Adrenal gland (tissue), 12 donors: ENCODE measurements around the gene ARHGAP19. TPM values are rescaled to one million over a fixed set of nuclear protein-coding genes. Genes with fewer than 3 reads are reported as not detected.

Source experiments
- DNase-seq, 7 donors: peaks; one replicate each; pipeline ENCODE4 v3.0.0-alpha.2; 2019 to 2020
- H3K27ac ChIP-seq, 5 donors: fragments of 200-600 bp; sonication (generic) in 4 of 5; 1 replicate in 3 of 5; 2 replicates in 2 of 5; pipeline versions ENCODE4 v1.5.1 to v1.8.0; 2016 to 2020; ENCODE audit warnings: mild to moderate bottlenecking in 1 of 5
- H3K27me3 ChIP-seq: fragments of 200-600 bp; 2 replicates; pipeline ENCODE4 v1.8.0; 2021
- H3K36me3 ChIP-seq, 2 donors: fragments of 200-600 bp; replicated peaks in 1 of 2; 1 replicate in 1 of 2; 2 replicates in 1 of 2; pipeline versions ENCODE4 v1.5.1 to v1.8.0; 2018 to 2022
- H3K4me1 ChIP-seq, 2 donors: fragments of 200-600 bp; replicated peaks in 1 of 2; 1 replicate in 1 of 2; 2 replicates in 1 of 2; pipeline versions ENCODE4 v1.5.1 to v1.8.0; 2018 to 2021
- H3K4me3 ChIP-seq, 4 donors: fragments of 200-600 bp; sonication (generic) in 3 of 4; one replicate each; pipeline ENCODE4 v1.5.1; 2016 to 2018
- H3K9me3 ChIP-seq, 3 donors: fragments of 200-600 bp; sonication (generic) in 1 of 3; replicated peaks in 1 of 3; 1 replicate in 2 of 3; 2 replicates in 1 of 3; pipeline versions ENCODE4 v1.5.1 to v1.8.0; 2016 to 2021
- POLR2A ChIP-seq, 2 donors: fragments of 450-650 bp; IDR thresholded peaks; one replicate each; pipeline ENCODE4 v1.6.1; 2017; ENCODE audit warnings: antibody characterized with exemption in 2 of 2, mild to moderate bottlenecking in 2 of 2, moderate library complexity in 1 of 2
- WGBS, 4 donors: extraction: QIAGEN DNeasy Blood & Tissue Kit in 2 of 4; methylation state at CpG; one replicate each; pipeline versions ENCODE4 v1.1.5 to v1.1.7; 2013 to 2017; 5-methylcytosine and 5-hydroxymethylcytosine counted together
- intact Hi-C, 2 donors: fragments of 100-400 bp; cut with DNase I; formaldehyde crosslinking; loops; one replicate each; pipeline versions ENCODE4 v1.14.1 to v1.15.0; 2022 to 2023
- polyA plus RNA-seq, 3 donors: library from polyadenylated mRNA; stranded (reverse); fragments of 200-250 nt in 2 of 3; fragments of 350-450 nt in 1 of 3; fragmentation: Illumina TruSeq in 1 of 3; extraction: RNeasy Lipid Tissue Mini Kit (QIAGEN cat#74804) in 1 of 3; gene quantifications; one replicate each; pipeline ENCODE4 v1.2.3, GENCODE V29; 2013 to 2014
- total RNA-seq, 9 donors: library from RNA; depleted of rRNA in 4 of 9; stranded (reverse); fragments of >200 nt in 4 of 9; fragments of 120-200 nt in 1 of 9; fragmentation: NEBNext Ultra II Directional in 1 of 9; extraction: Animal tissue kit (Norgen Biotek cat#: 25700) in 1 of 9; gene quantifications; one replicate each; pipeline versions ENCODE4 v1.1.0 to v1.2.4, GENCODE V29; 2013 to 2023
- TF ChIP-seq, protein P1 (sequence below), 6 experiments: fragments of 450-650 bp in 4 of 6; fragments of 200-600 bp in 2 of 6; sonication (generic) in 1 of 6; IDR thresholded peaks; 1 replicate in 5 of 6; 2 replicates in 1 of 6; pipeline versions ENCODE4 v1.5.1 to v1.8.0; 2016 to 2021; ENCODE audit warnings: antibody characterized with exemption in 6 of 6, mild to moderate bottlenecking in 2 of 6, moderate library complexity in 1 of 6
- donor health status: healthy with polysubstance abuse.
- donor health status: Bipolar disorder and iron deficiency.
- donor health status: DM: yes; HTN: yes; CAD: no.
- donor health status: DM: no; HTN: no; CAD: no.
- donor health status: DM: no; HTN: no; CAD: no.
- donor health status: DM: yes; HTN: yes; CAD: no.

The ARHGAP19 gene
- total and polyA plus RNA-seq, 12 donors = 1.7 to 15.0 (median 6.8) TPM

DNA sequence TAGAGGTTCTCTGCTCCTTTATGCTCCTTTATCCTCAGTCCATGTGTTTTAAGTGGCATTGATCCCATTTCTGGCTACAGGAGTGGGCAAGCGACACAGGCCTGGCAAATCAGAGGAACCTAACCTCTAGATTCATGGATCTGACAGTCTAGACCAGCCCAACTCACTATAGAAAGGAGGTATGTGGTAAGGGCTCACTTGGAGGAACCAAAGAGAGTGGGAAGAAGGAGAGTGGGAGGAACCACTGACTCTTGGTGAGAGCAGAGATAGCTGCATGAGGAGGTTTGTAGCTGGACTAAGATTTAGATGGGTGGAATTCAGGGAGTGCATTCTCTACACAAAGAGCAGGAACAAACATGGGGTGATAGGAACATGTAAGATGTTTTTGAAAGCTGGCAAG, 15.0 kb upstream of the ARHGAP19 start:
- no peaks in the 10 kb centered on the region for H3K27me3 ChIP-seq
- H3K36me3 ChIP-seq = no peaks in the 10 kb centered on the region
- no peak for TF ChIP-seq POLR2A (IDR thresholded peaks at IDR 0.05)
- TF ChIP-seq, protein P1, sequence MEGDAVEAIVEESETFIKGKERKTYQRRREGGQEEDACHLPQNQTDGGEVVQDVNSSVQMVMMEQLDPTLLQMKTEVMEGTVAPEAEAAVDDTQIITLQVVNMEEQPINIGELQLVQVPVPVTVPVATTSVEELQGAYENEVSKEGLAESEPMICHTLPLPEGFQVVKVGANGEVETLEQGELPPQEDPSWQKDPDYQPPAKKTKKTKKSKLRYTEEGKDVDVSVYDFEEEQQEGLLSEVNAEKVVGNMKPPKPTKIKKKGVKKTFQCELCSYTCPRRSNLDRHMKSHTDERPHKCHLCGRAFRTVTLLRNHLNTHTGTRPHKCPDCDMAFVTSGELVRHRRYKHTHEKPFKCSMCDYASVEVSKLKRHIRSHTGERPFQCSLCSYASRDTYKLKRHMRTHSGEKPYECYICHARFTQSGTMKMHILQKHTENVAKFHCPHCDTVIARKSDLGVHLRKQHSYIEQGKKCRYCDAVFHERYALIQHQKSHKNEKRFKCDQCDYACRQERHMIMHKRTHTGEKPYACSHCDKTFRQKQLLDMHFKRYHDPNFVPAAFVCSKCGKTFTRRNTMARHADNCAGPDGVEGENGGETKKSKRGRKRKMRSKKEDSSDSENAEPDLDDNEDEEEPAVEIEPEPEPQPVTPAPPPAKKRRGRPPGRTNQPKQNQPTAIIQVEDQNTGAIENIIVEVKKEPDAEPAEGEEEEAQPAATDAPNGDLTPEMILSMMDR (IDR thresholded peaks at IDR 0.05) = no peak
- 39 to 94% (median 89%) methylated on average over 1 of the region's 1 CpG for WGBS, 4 donors
- H3K27ac ChIP-seq = no peak overlapping the region
- no peaks in the 10 kb centered on the region for H3K4me1 ChIP-seq
- H3K4me3 ChIP-seq = no peak overlapping the region
- H3K9me3 ChIP-seq = no peaks in the 10 kb centered on the region
- intact Hi-C loops = no loop called here
- no peak for DNase-seq

DNA sequence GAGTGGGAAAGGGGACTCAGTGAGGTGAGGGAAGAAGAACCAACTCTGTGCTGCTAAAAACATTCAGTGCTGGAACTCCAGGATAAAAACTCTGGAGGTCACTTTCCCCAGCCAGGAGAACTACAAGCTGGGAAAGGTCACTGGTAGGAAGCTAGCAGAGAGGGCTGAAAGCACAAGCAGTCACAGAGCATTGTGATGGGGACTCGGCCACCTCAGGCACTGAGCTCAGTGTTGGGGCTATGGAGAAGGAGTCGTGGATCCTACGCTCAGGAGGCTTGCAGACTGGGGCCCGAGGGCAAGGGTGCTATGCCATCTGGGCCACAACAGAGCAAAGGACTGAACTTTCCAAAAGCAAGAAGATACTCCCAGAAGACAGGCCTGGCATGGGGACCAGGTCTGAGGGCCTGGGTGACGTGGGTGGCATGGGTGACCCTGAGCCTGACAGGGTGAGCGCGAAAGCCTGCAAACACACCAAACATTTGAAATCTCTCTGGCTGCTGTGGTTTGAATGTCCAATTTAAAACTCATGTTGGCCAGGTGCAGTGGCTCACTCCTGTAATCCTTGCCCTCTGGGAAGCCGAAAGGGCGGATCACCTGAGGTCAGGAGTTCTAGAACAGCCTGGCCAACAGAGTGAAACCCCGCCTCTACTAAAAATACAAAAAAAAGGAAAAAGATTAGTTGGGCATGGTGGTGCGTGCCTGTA, 9.8 kb upstream of the ARHGAP19 start:
- TF ChIP-seq, protein P1 (IDR thresholded peaks at IDR 0.05) = no peak
- TF ChIP-seq POLR2A (IDR thresholded peaks at IDR 0.05) = no peak
- Histone ChIP-seq H3K4me1 (no peaks in the 10 kb centered on the region), H3K36me3 (no peaks in the 10 kb centered on the region), H3K27ac (no peak overlapping the region), H3K27me3 (no peaks in the 10 kb centered on the region), H3K9me3 (no peaks in the 10 kb centered on the region), H3K4me3 (no peak overlapping the region)
- no peak for DNase-seq
- intact Hi-C loops = no loop called here
- WGBS, 4 donors = 86 to 92% (median 89%) methylated on average over 9 to 11 of the region's 11 CpGs

DNA sequence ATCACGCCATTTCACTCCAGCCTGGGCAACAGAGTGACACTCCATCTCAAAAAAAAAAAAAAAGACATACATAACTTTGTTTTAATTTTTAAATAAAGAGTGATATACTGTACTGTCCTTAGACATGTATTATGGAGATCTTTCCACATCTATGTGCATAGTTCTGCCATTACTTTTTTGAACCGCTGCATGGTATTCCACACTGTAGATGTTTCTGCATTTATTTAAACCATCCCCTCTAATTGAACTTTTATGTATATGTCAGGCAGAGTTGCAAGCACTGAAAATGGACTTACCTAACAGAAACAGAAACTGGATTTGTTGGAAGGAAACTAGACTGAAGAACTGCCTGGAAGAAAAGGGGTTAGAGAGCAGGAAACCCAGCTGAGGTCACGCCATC, 8.5 kb upstream of the ARHGAP19 start:
- no peaks in the 10 kb centered on the region for H3K36me3 ChIP-seq
- no peaks in the 10 kb centered on the region for H3K9me3 ChIP-seq
- H3K27ac ChIP-seq = no peak overlapping the region
- H3K4me3 ChIP-seq = no peak overlapping the region
- 91 to 97% (median 96%) methylated on average over 2 to 3 of the region's 3 CpGs for WGBS, 4 donors
- intact Hi-C loops = no loop called here
- DNase-seq = no peak
- TF ChIP-seq, protein P1 (IDR thresholded peaks at IDR 0.05) = no peak
- no peaks in the 10 kb centered on the region for H3K27me3 ChIP-seq
- H3K4me1 ChIP-seq = no peaks in the 10 kb centered on the region

DNA sequence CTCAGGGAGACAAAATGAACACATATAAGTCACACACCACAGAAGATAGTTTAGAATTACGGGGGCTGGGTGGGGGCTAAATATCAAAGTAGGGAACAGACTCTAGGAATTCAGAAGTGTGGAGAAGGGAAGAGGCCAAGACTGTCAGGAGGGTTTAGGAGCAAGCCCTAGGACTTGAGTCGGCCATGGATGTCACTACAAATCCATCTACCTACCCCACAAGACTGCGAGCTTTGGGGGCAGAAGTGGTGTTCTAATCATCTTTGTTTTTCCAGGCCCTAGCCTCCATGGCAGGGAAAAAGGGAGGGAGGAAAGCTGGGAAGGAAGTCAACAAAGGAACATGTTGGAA, 5.8 kb upstream of the ARHGAP19 start:
- Histone ChIP-seq H3K27me3 (no peaks in the 10 kb centered on the region), H3K4me1 (no peaks in the 10 kb centered on the region), H3K27ac (no peak overlapping the region), H3K4me3 (no peak overlapping the region), H3K36me3 (no peaks in the 10 kb centered on the region), H3K9me3 (no peaks in the 10 kb centered on the region)
- no peak for DNase-seq
- intact Hi-C loops = no loop called here
- WGBS, 4 donors = 70 to 79% (median 76%) methylated on average over 3 of the region's 3 CpGs
- TF ChIP-seq, protein P1 (IDR thresholded peaks at IDR 0.05) = no peak
- no peak for TF ChIP-seq POLR2A (IDR thresholded peaks at IDR 0.05)
